Retinal pigment epithelial cell (primary cell): Measurements from ENCODE around the gene PTGIR.

Experiments used
- DNase-seq: peaks from one replicate; pipeline ENCODE4 v3.0.0-alpha.2; 2010; ENCODE audit warnings: low read depth
- H3K4me3 ChIP-seq: 2 replicates; pipeline ENCODE4 v1.5.1; 2011; ENCODE audit warnings: mild to moderate bottlenecking, low read length, control low read depth, moderate library complexity
- CTCF ChIP-seq: conservative IDR thresholded peaks from 2 replicates; pipeline ENCODE4 v1.5.1; 2011; ENCODE audit warnings: low read depth, low read length, control low read depth, inconsistent platforms

PTGIR gene

GRCh38 chr19:46608581-46609345 is 16.1 kb downstream of the PTGIR start:
- TF ChIP-seq CTCF, result no peak
- no peak overlapping the region for H3K4me3 ChIP-seq
- no peak for DNase-seq

- no peak for DNase-seq
- TF ChIP-seq CTCF, result no peak
- H3K4me3 ChIP-seq, result no peak overlapping the region
Measured at GRCh38 chr19:46608178-46608577, 16.7 kb downstream of the PTGIR start.

GRCh38 chr19:46607448-46607841 is 17.4 kb downstream of the PTGIR start:
- TF ChIP-seq CTCF, result no peak
- H3K4me3 ChIP-seq, result no peak overlapping the region
- no peak for DNase-seq

- no peak for TF ChIP-seq CTCF
- DNase-seq, result no peak
- H3K4me3 ChIP-seq, result no peak overlapping the region
Measured at GRCh38 chr19:46606681-46607447, 18.0 kb downstream of the PTGIR start.

- TF ChIP-seq CTCF, result no peak
- no peak for DNase-seq
- H3K4me3 ChIP-seq, result no peak overlapping the region
Measured at GRCh38 chr19:46606019-46606418, 18.9 kb downstream of the PTGIR start.

DNA sequence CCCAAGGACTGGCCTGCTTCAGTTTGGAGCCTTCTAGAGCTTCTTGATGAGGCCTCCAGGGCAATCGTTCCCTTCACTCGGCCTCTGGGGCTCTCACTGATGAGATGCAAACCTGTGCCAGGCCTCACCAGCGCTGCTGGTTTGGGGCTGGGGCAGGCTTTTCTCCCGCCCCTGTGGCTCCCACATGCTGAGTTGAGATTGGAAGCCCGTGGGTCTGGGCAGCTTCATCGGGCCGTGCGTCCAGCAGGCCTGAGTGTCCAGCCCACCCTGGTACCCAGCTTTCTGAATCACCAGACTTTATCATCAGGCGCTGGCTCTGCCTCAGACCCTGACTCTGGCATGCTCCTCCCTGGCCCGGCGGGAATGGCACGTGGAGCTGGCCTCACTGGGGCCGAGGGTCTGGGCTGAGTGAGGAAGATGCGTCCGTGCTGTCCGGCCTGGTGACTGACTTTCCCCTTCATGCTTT is 19.5 kb downstream of the PTGIR start:
- no peak overlapping the region for H3K4me3 ChIP-seq
- TF ChIP-seq CTCF, result no peak
- no peak for DNase-seq
